GM23338 (cell line): Measurements from ENCODE around the gene MUC5B. TPM values are rescaled to one million over a fixed set of nuclear protein-coding genes. Genes with fewer than 3 reads are reported as not detected.

Experiments
- ATAC-seq: fragments of 200-7000 bp; cut with Tn5 transposase; 3 replicates; pipeline ENCODE4 v1.9.1; 2020
- DNase-seq: peaks from one replicate; pipeline ENCODE4 v3.0.0-alpha.2; 2015; ENCODE audit warnings: low spot score
- H2AFZ ChIP-seq: fragments of 200-600 bp; sonication (generic); 2 replicates; pipeline ENCODE4 v1.8.0; 2016; ENCODE audit warnings: antibody characterized with exemption, mild to moderate bottlenecking, moderate library complexity
- H3F3A ChIP-seq: fragments of 200-600 bp; sonication (generic); replicated peaks from 2 replicates; pipeline ENCODE4 v1.8.0; 2017; ENCODE audit warnings: antibody characterized with exemption, mixed run types, low read depth
- H3K27ac ChIP-seq: fragments of 200-600 bp; sonication (generic); 2 replicates; pipeline ENCODE4 v1.6.1; 2016; ENCODE audit warnings: low read depth
- H3K27me3 ChIP-seq: fragments of 200-600 bp; sonication (generic); 2 replicates; pipeline ENCODE4 v1.8.0; 2016; ENCODE audit warnings: mild to moderate bottlenecking, mixed run types, moderate library complexity; ENCODE audit not compliant: insufficient read depth
- H3K36me3 ChIP-seq: fragments of 200-600 bp; sonication (generic); 2 replicates; pipeline ENCODE4 v1.8.0; 2016; ENCODE audit warnings: mild to moderate bottlenecking; ENCODE audit not compliant: insufficient read depth
- H3K4me1 ChIP-seq: fragments of 200-600 bp; sonication (generic); 2 replicates; pipeline ENCODE4 v1.8.0; 2016; ENCODE audit warnings: mild to moderate bottlenecking, moderate library complexity; ENCODE audit not compliant: insufficient read depth
- H3K4me2 ChIP-seq: fragments of 200-600 bp; sonication (generic); 2 replicates; pipeline ENCODE4 v1.7.1; 2017; ENCODE audit warnings: mixed run types
- H3K4me3 ChIP-seq: fragments of 200-600 bp; sonication (generic); 2 replicates; pipeline ENCODE4 v1.6.1; 2016; ENCODE audit warnings: mixed run types
- H3K79me2 ChIP-seq: fragments of 200-600 bp; sonication (generic); replicated peaks from 2 replicates; pipeline ENCODE4 v1.8.0; 2017; ENCODE audit warnings: mild to moderate bottlenecking; ENCODE audit not compliant: insufficient read depth
- H3K9me2 ChIP-seq: fragments of 200-600 bp; sonication (generic); 2 replicates; pipeline ENCODE4 v1.8.0; 2017; ENCODE audit not compliant: insufficient read depth
- H4K20me1 ChIP-seq: fragments of 200-600 bp; sonication (generic); replicated peaks from 2 replicates; pipeline ENCODE4 v1.8.0; 2017; ENCODE audit warnings: mild to moderate bottlenecking; ENCODE audit not compliant: insufficient read depth
- H3K27ac Mint-ChIP-seq: 2 replicates; pipeline ENCODE4 v1.8.0; 2020; ENCODE audit warnings: inconsistent platforms, mild to moderate bottlenecking, moderate library complexity, mixed read lengths
- H3K27me3 Mint-ChIP-seq: 3 replicates; pipeline ENCODE4 v1.8.0; 2022; ENCODE audit warnings: low read depth, mild to moderate bottlenecking, moderate library complexity, mixed read lengths, inconsistent platforms; ENCODE audit not compliant: insufficient read depth, poor library complexity
- H3K36me3 Mint-ChIP-seq: 3 replicates; pipeline ENCODE4 v1.8.0; 2021; ENCODE audit warnings: low read depth, mild to moderate bottlenecking, inconsistent platforms, moderate library complexity, mixed read lengths
- H3K4me1 Mint-ChIP-seq: 3 replicates; pipeline ENCODE4 v1.8.0; 2020; ENCODE audit warnings: mild to moderate bottlenecking, inconsistent platforms, mixed read lengths
- H3K4me3 Mint-ChIP-seq: 3 replicates; pipeline ENCODE4 v1.8.0; 2021; ENCODE audit warnings: moderate library complexity, mild to moderate bottlenecking, inconsistent platforms, mixed read lengths
- H3K9me3 Mint-ChIP-seq: 3 replicates; pipeline ENCODE4 v1.8.0; 2020; ENCODE audit warnings: moderate library complexity, mild to moderate bottlenecking, inconsistent platforms, mixed read lengths
- EZH2 ChIP-seq: fragments of 200-600 bp; sonication (generic); IDR thresholded peaks from one replicate; pipeline ENCODE4 v1.8.0; 2017; ENCODE audit warnings: antibody characterized with exemption, mild to moderate bottlenecking, low read depth; ENCODE audit not compliant: unreplicated experiment
- NANOG ChIP-seq: IDR thresholded peaks from 2 replicates; pipeline ENCODE4 v1.6.1; 2016; ENCODE audit warnings: antibody characterized with exemption, borderline replicate concordance
- ZNF114 ChIP-seq: fragments of 250-450 bp; sonication (Bioruptor Pico); IDR thresholded peaks from 2 replicates; pipeline ENCODE4 v1.5.0; 2020; ENCODE audit warnings: mild to moderate bottlenecking, moderate library complexity
- ZNF331 ChIP-seq: fragments of 250-450 bp; sonication (Bioruptor Pico); IDR thresholded peaks from 2 replicates; pipeline ENCODE4 v1.5.0; 2020; ENCODE audit warnings: low read depth, mild to moderate bottlenecking, moderate library complexity
- polyA plus RNA-seq: library from polyadenylated mRNA; unstranded; fragments of >200 nt; fragmentation: Nextera tagmentation; extraction: Ambion mirVana; gene quantifications from 2 replicates; pipeline ENCODE4 v1.2.1, GENCODE V29; 2016
- total RNA-seq: library from RNA; depleted of rRNA; stranded (reverse); fragments of >200 nt; shearing (Covaris generic); gene quantifications from 2 replicates; pipeline ENCODE4 v1.2.3, GENCODE V29; 2014
- TF ChIP-seq, protein P1 (sequence below), 2 experiments: fragments of 200-600 bp in 1 of 2; sonication (generic) in 1 of 2; conservative IDR thresholded peaks; 2 replicates each; pipeline versions ENCODE4 v1.5.1 to v1.6.1; 2016 to 2017; ENCODE audit warnings: antibody characterized with exemption in 2 of 2, low read depth in 2 of 2, mild to moderate bottlenecking in 2 of 2, moderate library complexity in 1 of 2
- TF ChIP-seq, protein P2 (sequence below): IDR thresholded peaks from one replicate; pipeline ENCODE4 v1.6.1; 2018; ENCODE audit warnings: antibody characterized with exemption; ENCODE audit not compliant: unreplicated experiment

Gene MUC5B
- total and polyA plus RNA-seq, 2 experiments from 2014 or later = 0.18 to 0.90 TPM

DNA sequence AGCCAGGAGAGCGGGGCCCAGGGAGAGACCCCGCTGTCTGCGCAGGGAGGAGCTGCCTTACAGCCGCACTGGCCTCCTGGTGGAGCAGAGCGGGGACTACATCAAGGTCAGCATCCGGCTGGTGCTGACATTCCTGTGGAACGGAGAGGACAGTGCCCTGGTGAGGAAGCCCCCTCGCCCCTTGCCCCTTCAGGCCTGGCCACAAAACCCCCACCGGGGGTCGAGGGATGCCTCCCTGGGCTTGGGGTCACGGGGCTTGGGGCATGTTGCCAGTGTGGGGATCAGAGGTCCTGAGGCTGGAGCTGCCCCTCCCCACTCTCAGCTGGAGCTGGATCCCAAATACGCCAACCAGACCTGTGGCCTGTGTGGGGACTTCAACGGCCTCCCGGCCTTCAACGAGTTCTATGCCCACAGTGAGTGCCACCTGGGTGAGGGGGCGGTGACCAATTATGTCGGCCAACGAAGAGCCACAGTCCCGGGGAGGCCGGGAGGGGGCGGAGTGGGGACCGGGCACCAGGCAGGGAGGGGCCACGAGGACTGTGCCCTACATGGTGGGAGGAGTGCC is 4.2 kb downstream of the MUC5B start (continued):
- TF ChIP-seq, protein P1, sequence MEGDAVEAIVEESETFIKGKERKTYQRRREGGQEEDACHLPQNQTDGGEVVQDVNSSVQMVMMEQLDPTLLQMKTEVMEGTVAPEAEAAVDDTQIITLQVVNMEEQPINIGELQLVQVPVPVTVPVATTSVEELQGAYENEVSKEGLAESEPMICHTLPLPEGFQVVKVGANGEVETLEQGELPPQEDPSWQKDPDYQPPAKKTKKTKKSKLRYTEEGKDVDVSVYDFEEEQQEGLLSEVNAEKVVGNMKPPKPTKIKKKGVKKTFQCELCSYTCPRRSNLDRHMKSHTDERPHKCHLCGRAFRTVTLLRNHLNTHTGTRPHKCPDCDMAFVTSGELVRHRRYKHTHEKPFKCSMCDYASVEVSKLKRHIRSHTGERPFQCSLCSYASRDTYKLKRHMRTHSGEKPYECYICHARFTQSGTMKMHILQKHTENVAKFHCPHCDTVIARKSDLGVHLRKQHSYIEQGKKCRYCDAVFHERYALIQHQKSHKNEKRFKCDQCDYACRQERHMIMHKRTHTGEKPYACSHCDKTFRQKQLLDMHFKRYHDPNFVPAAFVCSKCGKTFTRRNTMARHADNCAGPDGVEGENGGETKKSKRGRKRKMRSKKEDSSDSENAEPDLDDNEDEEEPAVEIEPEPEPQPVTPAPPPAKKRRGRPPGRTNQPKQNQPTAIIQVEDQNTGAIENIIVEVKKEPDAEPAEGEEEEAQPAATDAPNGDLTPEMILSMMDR (conservative IDR thresholded peaks at IDR 0.05; ENCODE audit: low read depth in 2 of 2) = peak in 1 of 2 experiments; percentile 26; a peak in 2 of 4 replicates
- TF ChIP-seq NANOG (no peak), EZH2 (no peak)

DNA sequence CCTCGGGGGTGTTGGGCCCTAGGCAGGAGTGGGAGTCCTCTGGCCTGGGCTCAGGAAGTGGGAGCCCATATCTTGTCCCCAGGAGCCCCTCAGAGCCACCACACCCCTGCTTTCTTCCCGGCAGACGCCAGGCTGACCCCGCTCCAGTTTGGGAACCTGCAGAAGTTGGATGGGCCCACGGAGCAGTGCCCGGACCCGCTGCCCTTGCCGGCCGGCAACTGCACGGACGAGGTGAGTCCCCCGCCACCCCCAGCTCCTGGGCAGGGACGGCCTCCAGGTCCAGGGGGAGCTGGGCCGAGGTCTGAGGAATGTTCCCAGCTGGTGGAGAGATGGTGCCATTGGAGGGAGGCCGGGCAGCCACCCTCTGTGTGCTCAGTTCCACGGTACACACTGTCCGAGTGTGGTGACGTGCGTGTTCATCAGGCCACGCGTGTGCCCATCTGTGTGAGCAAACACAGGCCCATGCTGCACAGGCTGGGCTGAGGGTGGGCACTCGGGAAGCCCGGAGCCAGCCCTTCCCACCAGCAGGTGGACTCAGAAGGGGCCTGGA is 4.8 kb downstream of the MUC5B start:
- ATAC-seq = no peak

More for the DNA sequence above, 4.8 kb downstream of the MUC5B start:
- no peaks in the 10 kb centered on the region for H3F3A ChIP-seq
- H4K20me1 ChIP-seq = no peaks in the 10 kb centered on the region
- no peaks in the 10 kb centered on the region for H3K27me3 ChIP-seq
- no peaks in the 10 kb centered on the region for H3K4me1 ChIP-seq
- no peaks in the 10 kb centered on the region for H3K9me3 Mint-ChIP-seq
- no peak overlapping the region for H3K27ac ChIP-seq
- H3K36me3 Mint-ChIP-seq = no peaks in the 10 kb centered on the region
- H3K27me3 Mint-ChIP-seq = peaks cover 1% of the 10 kb centered on the region
- no peaks in the 10 kb centered on the region for H3K79me2 ChIP-seq
- no peak overlapping the region for H3K4me3 ChIP-seq
- no peak overlapping the region for H3K4me3 Mint-ChIP-seq
- no peaks in the 10 kb centered on the region for H3K36me3 ChIP-seq
- H2AFZ ChIP-seq = no peak overlapping the region
- no peak overlapping the region for H3K27ac Mint-ChIP-seq
- no peak for TF ChIP-seq ZNF114 (CRISPR knock-in tag)
- TF ChIP-seq, protein P2, sequence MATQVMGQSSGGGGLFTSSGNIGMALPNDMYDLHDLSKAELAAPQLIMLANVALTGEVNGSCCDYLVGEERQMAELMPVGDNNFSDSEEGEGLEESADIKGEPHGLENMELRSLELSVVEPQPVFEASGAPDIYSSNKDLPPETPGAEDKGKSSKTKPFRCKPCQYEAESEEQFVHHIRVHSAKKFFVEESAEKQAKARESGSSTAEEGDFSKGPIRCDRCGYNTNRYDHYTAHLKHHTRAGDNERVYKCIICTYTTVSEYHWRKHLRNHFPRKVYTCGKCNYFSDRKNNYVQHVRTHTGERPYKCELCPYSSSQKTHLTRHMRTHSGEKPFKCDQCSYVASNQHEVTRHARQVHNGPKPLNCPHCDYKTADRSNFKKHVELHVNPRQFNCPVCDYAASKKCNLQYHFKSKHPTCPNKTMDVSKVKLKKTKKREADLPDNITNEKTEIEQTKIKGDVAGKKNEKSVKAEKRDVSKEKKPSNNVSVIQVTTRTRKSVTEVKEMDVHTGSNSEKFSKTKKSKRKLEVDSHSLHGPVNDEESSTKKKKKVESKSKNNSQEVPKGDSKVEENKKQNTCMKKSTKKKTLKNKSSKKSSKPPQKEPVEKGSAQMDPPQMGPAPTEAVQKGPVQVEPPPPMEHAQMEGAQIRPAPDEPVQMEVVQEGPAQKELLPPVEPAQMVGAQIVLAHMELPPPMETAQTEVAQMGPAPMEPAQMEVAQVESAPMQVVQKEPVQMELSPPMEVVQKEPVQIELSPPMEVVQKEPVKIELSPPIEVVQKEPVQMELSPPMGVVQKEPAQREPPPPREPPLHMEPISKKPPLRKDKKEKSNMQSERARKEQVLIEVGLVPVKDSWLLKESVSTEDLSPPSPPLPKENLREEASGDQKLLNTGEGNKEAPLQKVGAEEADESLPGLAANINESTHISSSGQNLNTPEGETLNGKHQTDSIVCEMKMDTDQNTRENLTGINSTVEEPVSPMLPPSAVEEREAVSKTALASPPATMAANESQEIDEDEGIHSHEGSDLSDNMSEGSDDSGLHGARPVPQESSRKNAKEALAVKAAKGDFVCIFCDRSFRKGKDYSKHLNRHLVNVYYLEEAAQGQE = no peak
- TF ChIP-seq ZNF331 (CRISPR knock-in tag) = no peak
- no peak overlapping the region for H3K4me2 ChIP-seq
- no peaks in the 10 kb centered on the region for H3K9me2 ChIP-seq
- DNase-seq = no peak
- peaks cover 3% of the 10 kb centered on the region for H3K4me1 Mint-ChIP-seq
